Astrocyte (in vitro differentiated cells and primary cell): ENCODE data around the gene CST8.

ENCODE experiments used
- EZH2 ChIP-seq: IDR thresholded peaks from 2 replicates; pipeline ENCODE4 v1.6.1; 2012; ENCODE audit warnings: mild to moderate bottlenecking, low read length, inconsistent platforms; ENCODE audit not compliant: insufficient read depth
- TF ChIP-seq, protein P1 (sequence below): IDR thresholded peaks from 2 replicates; pipeline ENCODE4 v1.5.1; 2011; ENCODE audit warnings: low read depth, mild to moderate bottlenecking, inconsistent platforms, low read length, moderate library complexity; ENCODE audit not compliant: insufficient read depth

- TF ChIP-seq, protein P1, sequence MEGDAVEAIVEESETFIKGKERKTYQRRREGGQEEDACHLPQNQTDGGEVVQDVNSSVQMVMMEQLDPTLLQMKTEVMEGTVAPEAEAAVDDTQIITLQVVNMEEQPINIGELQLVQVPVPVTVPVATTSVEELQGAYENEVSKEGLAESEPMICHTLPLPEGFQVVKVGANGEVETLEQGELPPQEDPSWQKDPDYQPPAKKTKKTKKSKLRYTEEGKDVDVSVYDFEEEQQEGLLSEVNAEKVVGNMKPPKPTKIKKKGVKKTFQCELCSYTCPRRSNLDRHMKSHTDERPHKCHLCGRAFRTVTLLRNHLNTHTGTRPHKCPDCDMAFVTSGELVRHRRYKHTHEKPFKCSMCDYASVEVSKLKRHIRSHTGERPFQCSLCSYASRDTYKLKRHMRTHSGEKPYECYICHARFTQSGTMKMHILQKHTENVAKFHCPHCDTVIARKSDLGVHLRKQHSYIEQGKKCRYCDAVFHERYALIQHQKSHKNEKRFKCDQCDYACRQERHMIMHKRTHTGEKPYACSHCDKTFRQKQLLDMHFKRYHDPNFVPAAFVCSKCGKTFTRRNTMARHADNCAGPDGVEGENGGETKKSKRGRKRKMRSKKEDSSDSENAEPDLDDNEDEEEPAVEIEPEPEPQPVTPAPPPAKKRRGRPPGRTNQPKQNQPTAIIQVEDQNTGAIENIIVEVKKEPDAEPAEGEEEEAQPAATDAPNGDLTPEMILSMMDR, result no peak
- no peak for TF ChIP-seq EZH2
Observed at GRCh38 chr20:23476015-23476754, 14.7 kb upstream of the CST8 start.
